ENCODE data around the gene SRA1.
"Not testable (repeated sequence)": the region's sequence is repeated elsewhere in the genome, so short reads cannot be mapped to it uniquely, and the experiment has no call there.

SRA1 gene

GRCh38 chr5:140557136-140557805, at the start of gene SRA1:
Gene SRA1, minus strand, starts transcription at chr5:140557473. Its CDS starts 21 bp downstream, at chr5:140557452.
- no peak for FAIRE-seq

- no peak for FAIRE-seq
Observed at GRCh38 chr5:140607031-140607430, 49.8 kb upstream of the SRA1 start.

GRCh38 chr5:140605879-140606278, 48.6 kb upstream of the SRA1 start:
- FAIRE-seq, result no peak

GRCh38 chr5:140603734-140604133, 46.5 kb upstream of the SRA1 start:
- FAIRE-seq, result no peak

GRCh38 chr5:140603446-140603698, 46.1 kb upstream of the SRA1 start:
- FAIRE-seq, result not testable (repeated sequence)

GRCh38 chr5:140602147-140602546, 44.9 kb upstream of the SRA1 start:
- FAIRE-seq, result no peak

- FAIRE-seq, result no peak
Observed at GRCh38 chr5:140600096-140600495, 42.8 kb upstream of the SRA1 start.

GRCh38 chr5:140598836-140599235, 41.6 kb upstream of the SRA1 start:
- FAIRE-seq, result no peak

GRCh38 chr5:140596321-140596741, 39.1 kb upstream of the SRA1 start:
- FAIRE-seq, result no peak

- no peak for FAIRE-seq
Observed at GRCh38 chr5:140595538-140596300, 38.4 kb upstream of the SRA1 start.

- no peak for FAIRE-seq
Observed at GRCh38 chr5:140594169-140594568, 36.9 kb upstream of the SRA1 start.

- FAIRE-seq, result not testable (repeated sequence)
Observed at GRCh38 chr5:140593070-140593469, 35.8 kb upstream of the SRA1 start.

GRCh38 chr5:140591747-140592372, 34.6 kb upstream of the SRA1 start:
- FAIRE-seq, result no peak

GRCh38 chr5:140590861-140591260, 33.6 kb upstream of the SRA1 start:
- FAIRE-seq, result no peak

- FAIRE-seq, result peak; percentile 33
Observed at GRCh38 chr5:140588311-140589070, 31.2 kb upstream of the SRA1 start.

- no peak for FAIRE-seq
Observed at GRCh38 chr5:140587495-140587894, 30.2 kb upstream of the SRA1 start.

GRCh38 chr5:140579188-140579747, 22.0 kb upstream of the SRA1 start:
- not testable (repeated sequence) for FAIRE-seq

GRCh38 chr5:140576776-140577201, 19.5 kb upstream of the SRA1 start:
- peak; percentile 26 for FAIRE-seq

GRCh38 chr5:140575309-140575708, 18.0 kb upstream of the SRA1 start:
- FAIRE-seq, result no peak

GRCh38 chr5:140574165-140574564, 16.9 kb upstream of the SRA1 start:
- no peak for FAIRE-seq

GRCh38 chr5:140573683-140574082, 16.4 kb upstream of the SRA1 start:
- FAIRE-seq, result no peak

GRCh38 chr5:140571105-140571504, 13.8 kb upstream of the SRA1 start:
- FAIRE-seq, result no peak

GRCh38 chr5:140570488-140570887, 13.2 kb upstream of the SRA1 start:
- no peak for FAIRE-seq
